HCT116 (cell line): ENCODE measurements around the gene DOCK2. TPM values are rescaled to one million over a fixed set of nuclear protein-coding genes. Genes with fewer than 3 reads are reported as not detected.

Experiments
- ATAC-seq: fragments of 200-7000 bp; cut with Tn5 transposase; 2 replicates; pipeline ENCODE4 v1.9.1; 2020; ENCODE audit warnings: mild to moderate bottlenecking, moderate library complexity
- BruUV-seq: library from RNA; stranded (reverse); fragments of 400-500 nt; replicated peaks from 2 replicates; lab custom pipeline; 2021; lab: Mats Ljungman, UMichigan
- CTCF ChIA-PET: fragments of 300-600 bp; sonication (Branson Sonifier 250); formaldehyde crosslinking; loops from one replicate; lab custom pipeline; 2021; ENCODE audit warnings: antibody characterized with exemption; lab: Charles Lee
- POLR2A ChIA-PET: fragments of 300-600, 350-600 bp; sonication (Branson Sonifier 250); formaldehyde crosslinking; loops from one replicate; lab custom pipeline; 2021; ENCODE audit warnings: antibody characterized with exemption; lab: Charles Lee
- RAD21 ChIA-PET, 2 experiments: fragments of 300-600 bp; sonication (Branson Sonifier 250); formaldehyde crosslinking; loops; one replicate each; lab custom pipeline; 2023; ENCODE audit warnings: low total read pairs in 2 of 2; ENCODE audit not compliant: uncharacterized antibody in 2 of 2, unreplicated experiment in 2 of 2, low non-redundant PET in 1 of 2; lab: Charles Lee
- DNase-seq: peaks from one replicate; pipeline ENCODE4 v3.0.0-alpha.2; 2010; ENCODE audit warnings: low read depth, low spot score
- H2AFZ ChIP-seq: fragments of 200-600 bp; shearing (Covaris generic), sonication (generic); 2 replicates; pipeline ENCODE4 v1.6.1; 2017; ENCODE audit warnings: low read depth, mixed run types, mixed read lengths, antibody characterized with exemption, low read length; ENCODE audit not compliant: poor library complexity, severe bottlenecking
- H3K27ac ChIP-seq: 2 replicates; pipeline ENCODE4 v1.5.1; 2012; ENCODE audit warnings: low read depth, low read length
- H3K27me3 ChIP-seq: fragments of 200-600 bp; sonication (generic); 2 replicates; pipeline ENCODE4 v1.6.1; 2016; ENCODE audit warnings: mixed run types, low read length, mixed read lengths; ENCODE audit not compliant: insufficient read depth
- H3K36me3 ChIP-seq, 2 experiments: fragments of 200-500 bp in 1 of 2; fragments of 200-600 bp in 1 of 2; sonication (Bioruptor generic) in 1 of 2; sonication (generic) in 1 of 2; 2 replicates each; pipeline versions ENCODE4 v1.5.1 to v1.6.1; 2014 to 2016; ENCODE audit warnings: low read length in 2 of 2, inconsistent platforms in 1 of 2, mixed read lengths in 1 of 2, mixed run types in 1 of 2; ENCODE audit not compliant: insufficient read depth in 2 of 2, control insufficient read depth in 1 of 2
- H3K4me1 ChIP-seq, 2 experiments: fragments of 200-600 bp in 1 of 2; sonication (generic) in 1 of 2; 2 replicates each; pipeline versions ENCODE4 v1.5.1 to v1.6.1; 2012 to 2017; ENCODE audit warnings: low read length in 2 of 2, inconsistent platforms in 1 of 2, mild to moderate bottlenecking in 1 of 2, mixed read lengths in 1 of 2, mixed run types in 1 of 2, moderate library complexity in 1 of 2; ENCODE audit not compliant: insufficient read depth in 2 of 2, control insufficient read depth in 1 of 2
- H3K4me2 ChIP-seq: fragments of 200-600 bp; sonication (generic); 2 replicates; pipeline ENCODE4 v1.6.1; 2017; ENCODE audit warnings: mixed run types, low read length, mixed read lengths
- H3K4me3 ChIP-seq, 2 experiments: fragments of 200-600 bp in 1 of 2; sonication (generic) in 1 of 2; replicated peaks in 1 of 2; 2 replicates each; pipeline ENCODE4 v1.5.1; 2011 to 2016; ENCODE audit warnings: low read length in 2 of 2, control low read depth in 1 of 2, low read depth in 1 of 2, mild to moderate bottlenecking in 1 of 2, mixed read lengths in 1 of 2, mixed run types in 1 of 2
- H3K79me2 ChIP-seq: fragments of 200-600 bp; sonication (generic); 2 replicates; pipeline ENCODE4 v1.6.1; 2017; ENCODE audit warnings: mild to moderate bottlenecking, mixed run types, low read length, moderate library complexity, mixed read lengths; ENCODE audit not compliant: insufficient read depth
- H3K9ac ChIP-seq: fragments of 200-600 bp; sonication (generic); 2 replicates; pipeline ENCODE4 v1.6.1; 2016; ENCODE audit warnings: low read length, mixed read lengths
- H3K9me2 ChIP-seq: fragments of 200-600 bp; sonication (generic), shearing (Covaris generic); 2 replicates; pipeline ENCODE4 v1.6.1; 2017; ENCODE audit warnings: mixed run types, mild to moderate bottlenecking, moderate library complexity; ENCODE audit not compliant: insufficient read depth
- H3K9me3 ChIP-seq, 2 experiments: fragments of 200-500 bp in 1 of 2; fragments of 200-600 bp in 1 of 2; sonication (Bioruptor generic) in 1 of 2; sonication (generic) in 1 of 2; 2 replicates each; pipeline ENCODE4 v1.6.1; 2014 to 2017; ENCODE audit warnings: low read length in 2 of 2, mixed read lengths in 2 of 2, inconsistent platforms in 1 of 2, low read depth in 1 of 2, mild to moderate bottlenecking in 1 of 2, mixed run types in 1 of 2, moderate library complexity in 1 of 2; ENCODE audit not compliant: control insufficient read depth in 1 of 2, insufficient read depth in 1 of 2
- H4K20me1 ChIP-seq: fragments of 200-600 bp; sonication (generic), shearing (Covaris generic); 2 replicates; pipeline ENCODE4 v1.6.1; 2017; ENCODE audit warnings: mixed run types, mild to moderate bottlenecking, moderate library complexity; ENCODE audit not compliant: insufficient read depth
- CBX3 ChIP-seq: IDR thresholded peaks from 2 replicates; pipeline ENCODE4 v1.6.1; 2012; ENCODE audit warnings: low read depth
- CEBPB ChIP-seq: IDR thresholded peaks from 2 replicates; pipeline ENCODE4 v1.6.1; 2012; ENCODE audit warnings: low read depth
- EGR1 ChIP-seq: IDR thresholded peaks from 2 replicates; pipeline ENCODE4 v1.6.1; 2012; ENCODE audit warnings: low read depth
- ELF1 ChIP-seq: IDR thresholded peaks from 2 replicates; pipeline ENCODE4 v1.6.1; 2012; ENCODE audit warnings: low read depth, borderline replicate concordance
- EZH2phosphoT487 ChIP-seq: fragments of 200-600 bp; IDR thresholded peaks from 2 replicates; pipeline ENCODE4 v1.6.1; 2018; ENCODE audit warnings: antibody characterized with exemption, borderline replicate concordance
- FOSL1 ChIP-seq: IDR thresholded peaks from 2 replicates; pipeline ENCODE4 v1.6.1; 2012; ENCODE audit warnings: low read depth
- JUND ChIP-seq: IDR thresholded peaks from 2 replicates; pipeline ENCODE4 v1.6.1; 2012
- MAX ChIP-seq: IDR thresholded peaks from 2 replicates; pipeline ENCODE4 v1.6.1; 2012
- POLR2A ChIP-seq: IDR thresholded peaks from 2 replicates; pipeline ENCODE4 v1.7.0; 2011; ENCODE audit warnings: borderline replicate concordance; ENCODE audit not compliant: insufficient read depth, insufficient read length; ENCODE audit errors: extremely low read depth
- POLR2AphosphoS5 ChIP-seq: IDR thresholded peaks from 2 replicates; pipeline ENCODE4 v1.6.1; 2011; ENCODE audit warnings: mild to moderate bottlenecking, low read depth, low read length, moderate library complexity
- RAD21 ChIP-seq: IDR thresholded peaks from 2 replicates; pipeline ENCODE4 v1.6.1; 2012; ENCODE audit warnings: low read depth, mild to moderate bottlenecking
- SIN3A ChIP-seq: IDR thresholded peaks from 2 replicates; pipeline ENCODE4 v1.6.1; 2012; ENCODE audit warnings: low read depth
- SP1 ChIP-seq: IDR thresholded peaks from 2 replicates; pipeline ENCODE4 v1.6.1; 2012; ENCODE audit warnings: low read depth
- YY1 ChIP-seq: IDR thresholded peaks from 2 replicates; pipeline ENCODE4 v1.6.1; 2011; ENCODE audit warnings: low read length, low read depth, moderate library complexity, mild to moderate bottlenecking; ENCODE audit not compliant: insufficient replicate concordance; ENCODE audit errors: extremely low read depth
- ZFX ChIP-seq: fragments of 450-650 bp; IDR thresholded peaks from 2 replicates; pipeline ENCODE4 v1.6.1; 2017
- ZNF274 ChIP-seq: fragments of 200-500 bp; sonication (Bioruptor generic); IDR thresholded peaks from 2 replicates; pipeline ENCODE4 v1.6.1; 2014; ENCODE audit warnings: mild to moderate bottlenecking, low read depth, low read length, inconsistent platforms
- intact Hi-C: fragments of 100-400 bp; cut with micrococcal nuclease; formaldehyde crosslinking; loops from 2 replicates; pipeline ENCODE4 v1.10.0; 2022
- total RNA-seq: library from RNA; stranded (reverse); gene quantifications from one replicate; pipeline ENCODE4 v1.2.1, GENCODE V29; 2021; ENCODE audit not compliant: unreplicated experiment

Gene DOCK2
- total RNA-seq, 1 experiment from 2014 or later = 0.89 TPM

GRCh38 chr5:169753795-169754194 lies 116.7 kb downstream of the DOCK2 start:
- BruUV-seq = no TSS peak
- POLR2A ChIA-PET = no interaction called here
- Histone ChIP-seq H4K20me1 (no peaks in the 10 kb centered on the region), H3K4me3 (no peak overlapping the region), H3K4me2 (no peak overlapping the region), H3K9me2 (no peaks in the 10 kb centered on the region), H3K36me3 (no peaks in the 10 kb centered on the region), H3K79me2 (no peaks in the 10 kb centered on the region)
- ATAC-seq = no peak
- TF ChIP-seq MAX = no peak
- no peak for TF ChIP-seq ZNF274
- TF ChIP-seq SP1 = no peak
- TF ChIP-seq CBX3 = no peak
- no peak for TF ChIP-seq ZFX
- no peak for TF ChIP-seq ELF1
- TF ChIP-seq, all 23 proteins: peak for 0
- H3K9ac ChIP-seq = no peak overlapping the region
- H3K27me3 ChIP-seq = peaks cover 41% of the 10 kb centered on the region
- no peak overlapping the region for H2AFZ ChIP-seq
- no peak for DNase-seq
- H3K4me1 ChIP-seq = no peaks in the 10 kb centered on the region
- H3K9me3 ChIP-seq = no peaks in the 10 kb centered on the region
- ChIA-PET CTCF (no interaction called here), RAD21 (no interaction called here)
- H3K27ac ChIP-seq = no peak overlapping the region
- intact Hi-C loops = no loop called here

GRCh38 chr5:169754737-169755136 lies 117.7 kb downstream of the DOCK2 start:
- Histone ChIP-seq H3K27me3 (peaks cover 39% of the 10 kb centered on the region), H3K4me3 (no peak overlapping the region), H3K27ac (no peak overlapping the region), H4K20me1 (no peaks in the 10 kb centered on the region), H3K9me3 (no peaks in the 10 kb centered on the region), H3K9me2 (no peaks in the 10 kb centered on the region), H3K36me3 (no peaks in the 10 kb centered on the region), H3K4me2 (no peak overlapping the region), H2AFZ (no peak overlapping the region), H3K79me2 (no peaks in the 10 kb centered on the region), H3K9ac (no peak overlapping the region), H3K4me1 (no peaks in the 10 kb centered on the region)
- BruUV-seq = no TSS peak
- ChIA-PET CTCF (no interaction called here), POLR2A (no interaction called here), RAD21 (no interaction called here)
- intact Hi-C loops = no loop called here
- DNase-seq (no peak), ATAC-seq (no peak)
- no peak for TF ChIP-seq POLR2A
- TF ChIP-seq CBX3 = no peak
- TF ChIP-seq CEBPB = no peak
- no peak for TF ChIP-seq EZH2phosphoT487
- no peak for TF ChIP-seq ZNF274
- TF ChIP-seq POLR2AphosphoS5 = no peak
- no peak for TF ChIP-seq YY1
- TF ChIP-seq SP1 = no peak
- TF ChIP-seq JUND = no peak
- no peak for TF ChIP-seq EGR1
- TF ChIP-seq FOSL1 = no peak
- TF ChIP-seq SIN3A = no peak
- no peak for TF ChIP-seq RAD21
- TF ChIP-seq MAX = no peak
